GM10248 (cell line): ENCODE data around the gene TAS2R39.
"Not testable (repeated sequence)": the region's sequence is repeated elsewhere in the genome, so short reads cannot be mapped to it uniquely, and the experiment has no call there.

Experiments used
- CTCF ChIA-PET: fragments of 300-600 bp; sonication (Branson Sonifier 250); formaldehyde crosslinking; extraction: SDS; loops from one replicate; lab custom pipeline; 2021; ENCODE audit warnings: antibody characterized with exemption; lab: Yijun Ruan, JAX
- POLR2A ChIA-PET: fragments of 350-650 bp; sonication (Branson Sonifier 250); formaldehyde crosslinking; extraction: SDS; loops from one replicate; lab custom pipeline; 2020; ENCODE audit warnings: antibody characterized with exemption; lab: Yijun Ruan, JAX
- DNase-seq: peaks from one replicate; pipeline ENCODE4 v3.0.0; 2012; ENCODE audit errors: extremely low spot score
- CTCF ChIP-seq: IDR thresholded peaks from 2 replicates; pipeline ENCODE4 v1.5.1; 2012; ENCODE audit warnings: mild to moderate bottlenecking, low read depth; ENCODE audit errors: extremely low read depth, missing control alignments, control extremely low read depth

The TAS2R39 gene

GRCh38 chr7:143176128-143176527, 7.1 kb upstream of the TAS2R39 start:
- DNase-seq = no peak
- ChIA-PET CTCF (interaction anchor here (2.4 kb wide), 1 partner anchor 39 kb away, joined by 7 read pairs; no protein-coding TSS in a partner anchor), POLR2A (no interaction called here)
- no peak for TF ChIP-seq CTCF

- no peak for TF ChIP-seq CTCF
- ChIA-PET CTCF (interaction anchor here (1.0 kb wide), 1 partner anchor 18 kb away, joined by 4 read pairs; no protein-coding TSS in a partner anchor), POLR2A (no interaction called here)
- no peak for DNase-seq
Measured at GRCh38 chr7:143177374-143178119, 5.7 kb upstream of the TAS2R39 start.

GRCh38 chr7:143180771-143181170, 2.4 kb upstream of the TAS2R39 start:
- DNase-seq, POLR2A ChIA-PET, CTCF ChIA-PET: not testable (repeated sequence)

GRCh38 chr7:143181349-143181748, 1.9 kb upstream of the TAS2R39 start:
- CTCF ChIA-PET = no interaction called here
- no peak for DNase-seq
- POLR2A ChIA-PET = no interaction called here
- no peak for TF ChIP-seq CTCF

- CTCF ChIA-PET = interaction anchor here (1.0 kb wide), 1 partner anchor 186 kb away, joined by 3 read pairs; no protein-coding TSS in a partner anchor
- no peak for DNase-seq
- POLR2A ChIA-PET = no interaction called here
- no peak for TF ChIP-seq CTCF
Measured at GRCh38 chr7:143185551-143185950, 2.3 kb downstream of the TAS2R39 start.

- no peak for DNase-seq
- CTCF ChIA-PET = interaction anchor here (2.0 kb wide), 1 partner anchor 26 kb away, joined by 16 read pairs; no protein-coding TSS in a partner anchor
- TF ChIP-seq CTCF = no peak
- POLR2A ChIA-PET = no interaction called here
Measured at GRCh38 chr7:143188994-143189393, 5.8 kb downstream of the TAS2R39 start.

- no peak for TF ChIP-seq CTCF
- CTCF ChIA-PET = no interaction called here
- DNase-seq = no peak
- POLR2A ChIA-PET = no interaction called here
Measured at GRCh38 chr7:143193880-143194279, 10.7 kb downstream of the TAS2R39 start.
